C1 segment of cervical spinal cord (tissue), 14 donors: ENCODE results near the gene GUCY1A2.
"Not testable (repeated sequence)": the region's sequence is repeated elsewhere in the genome, so short reads cannot be mapped to it uniquely, and the experiment has no call there.

ENCODE experiments used
- DNase-seq, 14 donors: peaks; one replicate each; lab custom pipeline; 2025; lab: John Stamatoyannopoulos, UW

The GUCY1A2 gene

DNA sequence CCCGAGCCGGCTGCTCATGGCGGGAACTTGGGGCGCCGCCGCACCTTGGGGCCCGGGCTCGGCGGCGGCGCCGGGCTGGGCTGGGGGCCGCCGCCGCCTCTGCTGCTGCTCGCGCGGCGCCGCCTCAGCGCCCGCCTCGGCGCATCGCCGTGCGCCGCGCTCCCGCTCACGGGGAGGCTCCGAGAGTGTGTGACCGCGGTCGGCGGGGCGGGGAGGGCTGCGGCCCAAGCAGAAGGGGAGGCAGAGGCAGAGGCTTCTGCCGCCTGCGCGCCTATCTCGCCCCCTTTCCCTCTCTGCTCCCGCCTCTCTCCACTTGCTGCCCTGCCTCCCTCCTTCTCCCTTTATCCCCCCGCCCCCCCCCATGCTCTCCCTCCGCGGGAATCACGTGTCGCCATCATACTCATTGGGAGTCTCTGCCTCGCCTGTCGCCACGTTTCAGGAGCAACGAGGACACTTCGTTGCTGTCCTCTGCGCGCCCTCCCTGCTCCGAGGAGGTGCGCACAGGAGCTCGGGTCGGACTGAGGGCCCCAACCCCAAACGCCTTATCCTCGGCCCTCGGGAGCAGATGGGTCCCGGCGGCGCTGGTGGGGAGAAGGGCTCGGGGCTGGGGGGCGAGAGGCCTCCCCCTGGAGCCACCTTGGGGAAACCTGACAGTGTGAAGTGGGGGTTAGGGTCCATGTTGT is at the start of gene GUCY1A2:
Gene GUCY1A2, minus strand, starts transcription at position 258 of the 683 bp plus-strand sequence. CDS start 421 bp downstream, outside the sequence.
- peak in 9 of 14 donors; percentile 14 to 67 (median 44) for DNase-seq

- DNase-seq = no peak
These were observed 36.1 kb upstream of the GUCY1A2 start for GRCh38 chr11:107054391-107054790.

DNA sequence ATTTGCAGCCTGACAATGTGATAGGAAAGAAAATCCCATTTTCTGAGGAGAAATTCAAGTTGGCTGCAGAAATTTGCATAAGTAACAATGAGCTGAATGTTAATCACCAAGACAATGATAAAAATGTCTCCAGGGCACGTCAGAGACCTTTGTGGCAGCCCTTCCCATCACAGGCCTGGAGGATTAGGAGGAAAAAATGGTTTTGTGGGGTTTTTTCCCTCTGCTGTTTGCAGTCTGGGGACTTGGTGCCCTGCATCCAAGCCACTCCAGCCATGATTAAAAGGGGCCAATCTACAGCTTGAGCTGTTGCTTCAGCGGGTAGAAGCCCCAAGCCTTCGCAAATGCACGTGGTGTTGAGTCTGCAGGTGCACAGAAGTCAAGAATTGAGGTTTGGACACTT is 33.1 kb upstream of the GUCY1A2 start:
- not testable (repeated sequence) for DNase-seq

DNA sequence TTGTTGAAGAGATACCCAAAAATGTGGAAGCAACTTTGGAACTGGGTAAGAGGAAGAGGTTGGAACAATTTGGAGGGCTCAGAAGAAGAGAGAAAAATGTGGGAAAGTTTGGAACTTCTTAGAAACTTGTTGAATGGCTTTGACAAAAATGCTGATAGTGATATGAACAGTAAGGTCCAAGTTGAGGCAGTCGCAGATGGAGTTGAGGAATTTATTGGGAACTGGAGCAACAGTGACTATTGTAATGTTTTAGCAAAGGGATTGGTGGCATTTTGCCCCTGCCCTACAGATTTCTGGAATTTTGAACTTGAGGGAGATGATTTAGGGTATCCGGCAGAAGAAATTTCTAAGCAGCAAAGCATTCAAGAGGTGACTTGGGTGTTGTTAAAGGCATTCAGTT is 32.6 kb upstream of the GUCY1A2 start:
- not testable (repeated sequence) for DNase-seq

DNA sequence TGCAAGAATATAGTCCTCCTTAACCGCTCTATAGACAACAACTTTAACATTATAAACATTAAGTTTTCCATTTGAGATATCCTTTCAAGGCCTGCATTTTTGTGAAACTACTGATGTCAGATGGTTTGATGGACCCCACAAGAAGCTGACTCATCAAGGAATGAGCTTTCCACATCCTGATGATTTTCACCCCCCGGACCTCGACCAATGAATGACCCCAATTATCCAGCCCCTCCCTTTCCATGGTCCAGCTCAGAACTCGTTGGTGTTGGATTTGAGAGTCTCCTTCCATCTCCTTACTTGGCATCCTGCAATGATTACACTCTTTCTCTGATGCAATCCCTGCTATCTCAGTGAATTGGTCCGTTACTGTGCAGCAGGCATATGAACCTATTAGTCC is 31.8 kb upstream of the GUCY1A2 start:
- DNase-seq = no peak

- DNase-seq = no peak
These were observed 26.2 kb upstream of the GUCY1A2 start for GRCh38 chr11:107044503-107044902.

- no peak for DNase-seq
These were observed 25.1 kb upstream of the GUCY1A2 start for GRCh38 chr11:107043242-107044006.

DNA sequence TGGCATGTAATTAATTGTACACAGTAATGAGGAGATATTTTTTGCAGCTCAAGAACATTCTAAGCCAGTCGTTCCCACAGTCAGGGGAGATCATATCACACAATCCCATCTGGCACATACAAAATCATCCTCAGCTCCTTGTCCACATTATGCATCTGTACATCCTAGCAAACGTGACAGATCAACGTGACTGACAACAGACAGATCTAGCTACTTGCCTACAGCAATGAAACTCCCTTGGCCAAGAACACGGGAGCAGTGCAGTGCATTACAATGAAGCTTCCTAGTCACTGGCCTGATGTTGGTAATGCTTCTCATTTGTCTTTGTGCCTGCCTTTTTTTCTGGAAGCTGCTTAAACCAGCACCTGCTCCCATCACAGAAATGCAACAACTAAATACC is 24.5 kb upstream of the GUCY1A2 start:
- no peak for DNase-seq

DNA sequence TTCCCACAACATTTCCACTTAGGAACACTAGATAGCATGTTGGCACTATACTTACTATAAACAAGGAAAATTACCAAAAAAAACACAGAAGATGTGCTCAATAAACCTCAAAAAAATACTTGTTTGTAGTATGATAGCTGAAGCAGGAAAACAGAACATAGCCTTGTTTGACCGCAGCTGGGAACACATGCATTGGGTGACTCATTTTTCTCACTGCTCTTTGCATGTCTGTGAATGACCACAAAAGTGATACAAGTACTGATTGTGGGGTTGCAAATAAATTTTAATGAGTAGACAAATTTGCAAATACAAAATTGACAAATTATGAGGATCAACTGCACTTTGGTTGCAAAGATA is 22.8 kb upstream of the GUCY1A2 start:
- DNase-seq = peak in 1 of 14 donors; percentile 1

DNA sequence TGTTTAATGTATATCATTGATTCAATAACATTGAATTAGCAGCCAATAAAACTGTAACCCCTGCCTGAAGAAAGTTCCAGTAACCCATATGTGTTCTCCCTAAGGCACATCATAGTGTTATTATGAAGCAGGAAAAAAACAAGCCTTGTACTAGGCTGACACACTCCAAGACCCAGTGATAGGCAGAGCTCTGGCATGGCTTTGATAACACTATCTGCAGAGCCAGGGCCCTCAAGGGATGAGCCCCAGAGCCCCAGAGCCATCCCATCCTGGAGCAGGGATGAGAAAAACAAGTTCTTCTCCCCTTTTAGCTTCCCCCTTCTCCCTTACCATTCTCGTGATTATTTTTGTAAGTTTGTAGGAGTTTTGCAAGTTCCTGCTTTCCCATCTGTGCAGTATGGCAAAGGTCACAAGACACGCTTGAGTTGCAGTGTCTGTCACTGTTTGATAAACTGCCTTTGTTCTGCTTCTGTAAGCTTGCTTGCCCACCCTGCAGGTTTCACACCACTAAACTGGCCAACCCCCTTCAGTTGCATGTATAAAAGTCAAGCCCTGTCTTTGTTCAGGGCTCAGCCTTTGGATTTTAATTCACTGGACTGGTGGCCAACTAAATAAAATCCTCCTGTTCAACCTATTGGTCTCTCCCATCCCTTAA is 22.3 kb upstream of the GUCY1A2 start:
- DNase-seq = no peak

DNA sequence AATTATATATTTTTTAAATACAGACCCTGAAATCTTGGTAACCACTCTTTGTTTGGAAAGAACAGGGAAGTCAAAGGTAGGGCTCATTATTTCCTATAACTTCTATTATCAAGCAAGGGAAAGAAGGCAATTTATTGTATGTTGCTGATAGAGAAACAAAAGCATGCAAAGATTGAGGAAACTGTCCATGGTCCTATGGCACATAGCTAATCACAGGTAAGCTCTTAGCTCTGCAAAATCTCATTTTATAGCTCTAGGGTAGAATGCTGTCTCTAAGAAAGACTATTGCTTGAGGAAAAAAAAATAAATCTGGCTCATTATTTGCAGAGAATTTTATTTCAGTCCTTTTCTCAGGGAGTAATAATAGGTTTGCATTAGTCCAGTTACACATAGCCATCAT is 7.4 kb upstream of the GUCY1A2 start:
- no peak for DNase-seq

DNA sequence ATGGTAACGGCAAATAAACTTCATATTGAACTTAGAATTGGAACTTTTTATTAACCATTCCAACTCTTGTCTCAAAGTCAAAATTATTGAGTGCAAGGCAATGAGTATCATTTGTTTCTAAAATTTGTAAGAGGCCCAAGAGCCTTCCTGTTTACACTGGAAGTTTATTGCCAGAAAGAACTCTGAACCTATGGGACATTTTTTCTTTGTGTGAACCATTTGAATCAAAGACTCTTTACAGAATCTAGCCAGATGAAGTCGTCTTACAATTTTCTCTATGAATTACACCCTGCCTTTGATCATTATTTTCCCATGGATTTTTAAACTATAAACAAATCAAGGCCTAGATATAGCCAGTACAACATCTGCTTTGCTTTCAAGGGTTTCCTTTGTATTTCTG is 2.3 kb upstream of the GUCY1A2 start:
- no peak for DNase-seq

GRCh38 chr11:107018902-107019493 is 722 bp upstream of the GUCY1A2 start:
- DNase-seq = peak in 10 of 14 donors; percentile 15 to 79 (median 46)

GRCh38 chr11:107017433-107018218 is 650 bp downstream of the GUCY1A2 start:
- DNase-seq = peak in 12 of 14 donors; percentile 2 to 80 (median 56)

DNA sequence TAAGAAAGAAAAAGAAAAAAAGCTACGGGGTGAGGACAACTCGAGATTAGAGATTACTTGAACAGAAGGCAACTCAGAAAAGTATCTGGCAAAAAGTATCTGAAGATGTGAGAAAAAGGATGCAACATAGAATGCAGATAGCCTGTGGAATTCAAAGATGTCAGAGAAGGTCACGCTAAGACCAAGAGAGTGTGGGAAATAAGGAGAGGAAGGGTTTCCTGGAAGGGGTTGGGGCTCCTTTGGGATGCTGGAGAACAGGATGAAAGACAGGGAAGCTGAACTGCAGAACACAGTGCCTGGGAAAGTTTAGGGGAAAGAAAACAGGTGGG is 1.2 kb downstream of the GUCY1A2 start:
- peak in 2 of 14 donors; percentile 28 to 29 for DNase-seq

DNA sequence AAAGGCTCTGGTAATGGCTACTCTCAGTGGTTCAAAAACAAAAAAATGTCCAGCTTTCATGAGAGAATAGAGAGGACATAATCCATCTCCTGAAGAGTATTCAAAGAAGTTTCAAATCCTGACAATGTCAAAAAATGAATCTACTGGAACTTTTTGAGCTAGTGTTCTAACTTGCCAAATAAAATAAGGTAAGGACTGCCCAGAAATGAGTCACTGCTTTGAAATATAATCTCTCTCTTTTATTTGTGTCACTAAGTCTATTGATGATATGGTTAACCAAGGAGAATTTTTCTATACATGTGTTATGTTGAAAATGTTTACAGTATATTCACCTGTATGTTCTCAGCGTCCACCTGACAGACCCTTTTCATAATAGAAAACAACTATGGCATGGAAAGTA is 3.4 kb downstream of the GUCY1A2 start:
- no peak for DNase-seq

GRCh38 chr11:107011977-107012376 is 6.3 kb downstream of the GUCY1A2 start:
- no peak for DNase-seq

GRCh38 chr11:107009190-107009589 is 9.1 kb downstream of the GUCY1A2 start:
- DNase-seq = no peak

- no peak for DNase-seq
These were observed 12.0 kb downstream of the GUCY1A2 start for GRCh38 chr11:107006076-107006833.

DNA sequence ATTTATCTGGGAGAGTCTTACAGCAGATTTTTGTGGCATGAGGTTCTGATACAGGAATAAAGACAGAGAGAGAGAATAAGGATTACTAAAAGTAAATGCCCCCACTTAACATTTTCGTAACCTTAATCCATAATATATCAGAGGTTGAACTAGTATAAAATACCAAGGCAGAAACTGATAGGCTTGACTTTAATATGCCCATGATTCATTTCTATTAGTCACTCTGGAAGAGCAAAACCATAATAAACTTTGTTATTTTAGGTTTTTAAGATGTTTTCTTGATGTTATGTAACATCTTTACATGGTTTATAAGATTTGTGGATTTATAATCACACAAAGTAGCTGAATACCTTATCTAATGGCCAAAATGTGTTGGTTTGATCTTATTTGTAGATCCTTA is 19.1 kb downstream of the GUCY1A2 start:
- DNase-seq = no peak

- no peak for DNase-seq
These were observed 19.4 kb downstream of the GUCY1A2 start for GRCh38 chr11:106998916-106999188.
